UCSD-AML1 (cell line): ENCODE results near the gene TPX2.
A peak's percentile ranks its signal among the peaks of the same experiment; 100 is the strongest.

Experiments
- DNase-seq: peaks from one replicate; lab custom pipeline; 2025; ENCODE audit not compliant: unreplicated experiment; lab: John Stamatoyannopoulos, UW

Gene TPX2

GRCh38 chr20:31830406-31830981 is 91.4 kb downstream of the TPX2 start:
- no peak for DNase-seq

- DNase-seq = no peak
These were observed 92.1 kb downstream of the TPX2 start for GRCh38 chr20:31831211-31831610.

- no peak for DNase-seq
These were observed 92.7 kb downstream of the TPX2 start for GRCh38 chr20:31831771-31832306.

- peak; percentile 79 for DNase-seq
These were observed 94.2 kb downstream of the TPX2 start for GRCh38 chr20:31833130-31833930.

- DNase-seq = no peak
These were observed 94.9 kb downstream of the TPX2 start for GRCh38 chr20:31833931-31834521.

- no peak for DNase-seq
These were observed 96.5 kb downstream of the TPX2 start for GRCh38 chr20:31835554-31835953.

GRCh38 chr20:31835977-31836852 is 97.1 kb downstream of the TPX2 start:
- DNase-seq = peak; percentile 88

- peak; percentile 49 for DNase-seq
These were observed 97.9 kb downstream of the TPX2 start for GRCh38 chr20:31836853-31837608.

- peak; percentile 57 for DNase-seq
These were observed 98.9 kb downstream of the TPX2 start for GRCh38 chr20:31837896-31838397.

GRCh38 chr20:31838646-31839292 is 99.7 kb downstream of the TPX2 start:
- DNase-seq = no peak

- no peak for DNase-seq
These were observed 100.8 kb downstream of the TPX2 start for GRCh38 chr20:31839782-31840487.

GRCh38 chr20:31840906-31841816 is 102.1 kb downstream of the TPX2 start:
- DNase-seq = no peak

GRCh38 chr20:31841928-31842327 is 102.8 kb downstream of the TPX2 start:
- DNase-seq = no peak

GRCh38 chr20:31842471-31843157 is 103.5 kb downstream of the TPX2 start:
- no peak for DNase-seq

- no peak for DNase-seq
These were observed 104.2 kb downstream of the TPX2 start for GRCh38 chr20:31843288-31843687.

- no peak for DNase-seq
These were observed 104.8 kb downstream of the TPX2 start for GRCh38 chr20:31843881-31844280.

- no peak for DNase-seq
These were observed 105.7 kb downstream of the TPX2 start for GRCh38 chr20:31844737-31845299.
